RWPE2 (cell line): ENCODE results near the gene MAIP1.
A peak's percentile ranks its signal among the peaks of the same experiment; 100 is the strongest.

Experiments used
- ATAC-seq: fragments of 200-7000 bp; cut with Tn5 transposase; 3 replicates; pipeline ENCODE4 v1.9.1; 2021; ENCODE audit warnings: low read depth
- DNase-seq: peaks from one replicate; pipeline ENCODE4 v3.0.0-alpha.2; 2020; ENCODE audit warnings: low spot score
- H3K27ac ChIP-seq: fragments of 450-650 bp; 2 replicates; pipeline ENCODE4 v1.5.1; 2017; ENCODE audit warnings: mild to moderate bottlenecking; ENCODE audit not compliant: poor library complexity, severe bottlenecking
- H3K27me3 ChIP-seq: fragments of 250-450 bp; sonication (Bioruptor Pico); 2 replicates; pipeline ENCODE4 v1.5.1; 2021; ENCODE audit warnings: mild to moderate bottlenecking, moderate library complexity; ENCODE audit not compliant: insufficient read depth, poor library complexity, severe bottlenecking
- H3K36me3 ChIP-seq: fragments of 250-450 bp; sonication (Bioruptor Pico); 2 replicates; pipeline ENCODE4 v1.5.1; 2020; ENCODE audit warnings: low read depth, mild to moderate bottlenecking, moderate library complexity
- H3K4me1 ChIP-seq: fragments of 250-450 bp; sonication (Bioruptor Pico); 2 replicates; pipeline ENCODE4 v1.5.1; 2021; ENCODE audit warnings: mild to moderate bottlenecking, moderate library complexity; ENCODE audit not compliant: insufficient read depth, poor library complexity, severe bottlenecking
- H3K4me3 ChIP-seq: fragments of 250-450 bp; sonication (Bioruptor Pico); 2 replicates; pipeline ENCODE4 v1.5.1; 2021; ENCODE audit warnings: mild to moderate bottlenecking, moderate library complexity; ENCODE audit not compliant: severe bottlenecking
- H3K9me3 ChIP-seq: fragments of 250-450 bp; sonication (Bioruptor Pico); 2 replicates; pipeline ENCODE4 v1.5.1; 2021; ENCODE audit warnings: mild to moderate bottlenecking, moderate library complexity; ENCODE audit not compliant: severe bottlenecking
- TF ChIP-seq, protein P1 (sequence below): fragments of 450-650 bp; IDR thresholded peaks from one replicate; pipeline ENCODE4 v1.5.1; 2017; ENCODE audit warnings: mild to moderate bottlenecking, moderate library complexity; ENCODE audit not compliant: poor library complexity, severe bottlenecking

Gene MAIP1

GRCh38 chr2:199999166-199999565 lies 43.8 kb downstream of the MAIP1 start:
- Histone ChIP-seq H3K27ac (no peak overlapping the region), H3K9me3 (no peaks in the 10 kb centered on the region), H3K36me3 (no peaks in the 10 kb centered on the region), H3K27me3 (no peaks in the 10 kb centered on the region), H3K4me3 (no peak overlapping the region), H3K4me1 (no peaks in the 10 kb centered on the region)
- no peak for DNase-seq
- ATAC-seq, result no peak
- TF ChIP-seq, protein P1, sequence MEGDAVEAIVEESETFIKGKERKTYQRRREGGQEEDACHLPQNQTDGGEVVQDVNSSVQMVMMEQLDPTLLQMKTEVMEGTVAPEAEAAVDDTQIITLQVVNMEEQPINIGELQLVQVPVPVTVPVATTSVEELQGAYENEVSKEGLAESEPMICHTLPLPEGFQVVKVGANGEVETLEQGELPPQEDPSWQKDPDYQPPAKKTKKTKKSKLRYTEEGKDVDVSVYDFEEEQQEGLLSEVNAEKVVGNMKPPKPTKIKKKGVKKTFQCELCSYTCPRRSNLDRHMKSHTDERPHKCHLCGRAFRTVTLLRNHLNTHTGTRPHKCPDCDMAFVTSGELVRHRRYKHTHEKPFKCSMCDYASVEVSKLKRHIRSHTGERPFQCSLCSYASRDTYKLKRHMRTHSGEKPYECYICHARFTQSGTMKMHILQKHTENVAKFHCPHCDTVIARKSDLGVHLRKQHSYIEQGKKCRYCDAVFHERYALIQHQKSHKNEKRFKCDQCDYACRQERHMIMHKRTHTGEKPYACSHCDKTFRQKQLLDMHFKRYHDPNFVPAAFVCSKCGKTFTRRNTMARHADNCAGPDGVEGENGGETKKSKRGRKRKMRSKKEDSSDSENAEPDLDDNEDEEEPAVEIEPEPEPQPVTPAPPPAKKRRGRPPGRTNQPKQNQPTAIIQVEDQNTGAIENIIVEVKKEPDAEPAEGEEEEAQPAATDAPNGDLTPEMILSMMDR, result no peak

DNA sequence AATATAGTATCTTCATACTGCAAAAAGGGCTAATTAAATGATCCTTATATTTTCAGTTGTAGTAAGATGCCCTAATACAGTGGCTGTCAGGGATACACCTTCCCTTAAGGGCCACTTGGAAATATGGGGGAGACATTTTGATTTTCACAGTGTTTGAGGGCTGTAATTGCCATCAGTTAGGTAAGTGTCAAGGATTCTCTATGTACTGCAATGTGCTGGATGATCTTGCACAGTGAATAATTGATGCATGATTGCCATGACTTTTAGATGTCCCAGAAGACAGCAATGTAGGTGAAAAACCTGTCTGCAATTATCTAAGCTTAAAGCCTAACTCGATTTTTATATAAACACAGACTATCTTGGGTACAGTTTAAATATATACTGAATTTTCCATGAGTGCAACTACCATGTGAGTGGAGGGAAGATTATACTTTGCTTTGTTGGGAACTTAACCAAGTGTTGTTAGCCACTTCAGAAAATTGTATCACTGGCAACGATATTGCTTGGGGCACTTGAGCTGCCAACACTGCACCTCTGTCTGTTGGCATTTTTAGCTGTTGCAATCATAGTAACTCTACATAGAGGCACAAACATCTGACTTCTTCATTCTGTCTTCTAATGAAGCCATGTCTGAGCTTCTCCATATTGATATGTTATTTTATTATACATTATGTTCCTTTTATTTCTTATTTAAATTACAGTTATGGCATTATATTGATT lies 45.2 kb downstream of the MAIP1 start:
- no peaks in the 10 kb centered on the region for H3K9me3 ChIP-seq
- H3K4me1 ChIP-seq, result no peaks in the 10 kb centered on the region
- no peak overlapping the region for H3K4me3 ChIP-seq
- H3K36me3 ChIP-seq, result no peaks in the 10 kb centered on the region
- no peak for ATAC-seq
- no peaks in the 10 kb centered on the region for H3K27me3 ChIP-seq
- TF ChIP-seq, protein P1, result no peak
- no peak for DNase-seq
- H3K27ac ChIP-seq, result no peak overlapping the region

DNA sequence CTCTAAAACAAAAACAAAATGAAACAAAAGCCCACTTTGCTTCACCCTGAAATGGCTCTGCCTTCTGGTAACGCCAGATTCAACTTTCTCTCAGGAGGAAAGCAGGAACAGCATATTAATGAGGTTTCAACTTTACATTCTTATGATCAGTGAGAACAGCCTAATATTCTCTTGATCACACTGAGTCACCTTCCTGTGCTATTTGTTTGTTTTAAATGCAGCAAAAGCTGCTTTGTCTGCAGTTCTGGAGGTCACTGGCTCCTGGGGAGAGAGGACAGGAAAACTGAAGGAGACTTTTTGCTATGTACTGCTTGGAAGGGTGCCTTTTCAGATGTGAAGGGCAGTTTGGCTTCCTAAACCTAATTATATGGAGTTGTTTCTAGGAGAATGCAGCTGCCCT lies 48.1 kb downstream of the MAIP1 start:
- H3K4me3 ChIP-seq, result no peak overlapping the region
- no peaks in the 10 kb centered on the region for H3K4me1 ChIP-seq
- H3K27ac ChIP-seq, result no peak overlapping the region
- H3K9me3 ChIP-seq, result no peaks in the 10 kb centered on the region
- ATAC-seq (peak; percentile 46; the same call in 1 of the 3 replicates), DNase-seq (no peak)
- no peaks in the 10 kb centered on the region for H3K36me3 ChIP-seq
- TF ChIP-seq, protein P1, result no peak
- H3K27me3 ChIP-seq, result no peaks in the 10 kb centered on the region

GRCh38 chr2:200005675-200006074 lies 50.3 kb downstream of the MAIP1 start:
- TF ChIP-seq, protein P1, result no peak
- H3K9me3 ChIP-seq, result no peaks in the 10 kb centered on the region
- no peaks in the 10 kb centered on the region for H3K27me3 ChIP-seq
- no peak overlapping the region for H3K27ac ChIP-seq
- DNase-seq (no peak), ATAC-seq (no peak)
- no peaks in the 10 kb centered on the region for H3K4me1 ChIP-seq
- no peaks in the 10 kb centered on the region for H3K36me3 ChIP-seq
- H3K4me3 ChIP-seq, result no peak overlapping the region

DNA sequence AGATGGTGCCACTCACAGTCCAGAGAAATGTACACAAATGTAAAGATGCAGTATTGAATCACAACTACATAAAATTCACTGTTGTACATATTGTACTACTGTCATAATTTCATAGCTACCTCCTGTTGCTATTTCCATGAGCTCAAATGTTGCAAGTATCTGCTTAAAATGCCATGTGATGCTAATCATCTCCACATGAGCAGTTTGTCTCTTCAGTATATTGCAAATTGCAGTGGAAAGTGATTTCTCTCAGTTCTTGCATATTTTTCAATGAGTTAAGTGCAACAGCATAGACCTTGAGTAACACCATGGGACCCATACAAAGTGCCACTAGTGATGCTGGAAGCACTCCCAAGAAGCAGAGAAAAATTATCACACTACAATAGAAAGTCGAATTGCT lies 51.9 kb downstream of the MAIP1 start:
- Histone ChIP-seq H3K27ac (no peak overlapping the region), H3K36me3 (no peaks in the 10 kb centered on the region), H3K27me3 (no peaks in the 10 kb centered on the region), H3K4me3 (no peak overlapping the region), H3K4me1 (no peaks in the 10 kb centered on the region), H3K9me3 (no peaks in the 10 kb centered on the region)
- no peak for ATAC-seq
- DNase-seq, result no peak
- TF ChIP-seq, protein P1, result no peak
